Choroid plexus epithelial cell (primary cell): ENCODE data around the gene TNS2.

Source experiments
- DNase-seq: peaks from one replicate; pipeline ENCODE4 v3.0.0-alpha.2; 2010; ENCODE audit warnings: low read depth
- H3K4me3 ChIP-seq: 2 replicates; pipeline ENCODE4 v1.5.1; 2011; ENCODE audit warnings: low read depth, mild to moderate bottlenecking, control low read depth, low read length, moderate library complexity
- TF ChIP-seq, protein P1 (sequence below): conservative IDR thresholded peaks from 2 replicates; pipeline ENCODE4 v1.5.1; 2011; ENCODE audit warnings: low read depth, mild to moderate bottlenecking, control low read depth, inconsistent platforms, low read length, moderate library complexity

The TNS2 gene

DNA sequence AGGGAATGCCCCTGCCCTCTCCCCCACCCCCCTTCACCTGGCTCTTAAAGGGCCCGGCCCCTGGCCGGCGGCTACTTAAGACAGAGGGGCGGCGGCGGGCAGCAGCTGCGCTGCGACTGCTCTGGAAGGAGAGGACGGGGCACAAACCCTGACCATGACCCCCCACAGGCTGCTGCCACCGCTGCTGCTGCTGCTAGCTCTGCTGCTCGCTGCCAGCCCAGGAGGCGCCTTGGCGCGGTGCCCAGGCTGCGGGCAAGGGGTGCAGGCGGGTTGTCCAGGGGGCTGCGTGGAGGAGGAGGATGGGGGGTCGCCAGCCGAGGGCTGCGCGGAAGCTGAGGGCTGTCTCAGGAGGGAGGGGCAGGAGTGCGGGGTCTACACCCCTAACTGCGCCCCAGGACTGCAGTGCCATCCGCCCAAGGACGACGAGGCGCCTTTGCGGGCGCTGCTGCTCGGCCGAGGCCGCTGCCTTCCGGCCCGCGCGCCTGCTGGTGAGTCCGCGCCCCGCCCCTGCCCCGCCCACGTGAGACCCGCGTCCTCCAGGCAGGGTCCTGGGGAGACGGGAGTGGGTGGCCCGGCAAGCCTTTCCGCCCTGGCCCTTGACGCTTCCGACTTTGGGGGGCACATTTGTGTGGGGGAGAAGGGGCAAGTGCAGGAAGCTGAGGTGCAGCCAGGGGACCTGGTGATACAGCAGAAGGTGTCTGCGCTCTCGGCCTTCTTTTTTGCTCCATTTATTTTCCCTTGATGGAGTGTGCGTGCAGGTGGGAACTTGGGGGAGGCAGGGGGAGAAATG is 47.9 kb downstream of the TNS2 start, which contains the start of gene IGFBP6:
Gene IGFBP6, plus strand, starts transcription at position 104 of the 790 bp plus-strand sequence. Its CDS starts 51 bp downstream, at position 155.
- H3K4me3 ChIP-seq: peak within 1 kb of the TSS; percentile 72
- DNase-seq: peak; percentile 18
- TF ChIP-seq, protein P1, sequence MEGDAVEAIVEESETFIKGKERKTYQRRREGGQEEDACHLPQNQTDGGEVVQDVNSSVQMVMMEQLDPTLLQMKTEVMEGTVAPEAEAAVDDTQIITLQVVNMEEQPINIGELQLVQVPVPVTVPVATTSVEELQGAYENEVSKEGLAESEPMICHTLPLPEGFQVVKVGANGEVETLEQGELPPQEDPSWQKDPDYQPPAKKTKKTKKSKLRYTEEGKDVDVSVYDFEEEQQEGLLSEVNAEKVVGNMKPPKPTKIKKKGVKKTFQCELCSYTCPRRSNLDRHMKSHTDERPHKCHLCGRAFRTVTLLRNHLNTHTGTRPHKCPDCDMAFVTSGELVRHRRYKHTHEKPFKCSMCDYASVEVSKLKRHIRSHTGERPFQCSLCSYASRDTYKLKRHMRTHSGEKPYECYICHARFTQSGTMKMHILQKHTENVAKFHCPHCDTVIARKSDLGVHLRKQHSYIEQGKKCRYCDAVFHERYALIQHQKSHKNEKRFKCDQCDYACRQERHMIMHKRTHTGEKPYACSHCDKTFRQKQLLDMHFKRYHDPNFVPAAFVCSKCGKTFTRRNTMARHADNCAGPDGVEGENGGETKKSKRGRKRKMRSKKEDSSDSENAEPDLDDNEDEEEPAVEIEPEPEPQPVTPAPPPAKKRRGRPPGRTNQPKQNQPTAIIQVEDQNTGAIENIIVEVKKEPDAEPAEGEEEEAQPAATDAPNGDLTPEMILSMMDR: no peak

DNA sequence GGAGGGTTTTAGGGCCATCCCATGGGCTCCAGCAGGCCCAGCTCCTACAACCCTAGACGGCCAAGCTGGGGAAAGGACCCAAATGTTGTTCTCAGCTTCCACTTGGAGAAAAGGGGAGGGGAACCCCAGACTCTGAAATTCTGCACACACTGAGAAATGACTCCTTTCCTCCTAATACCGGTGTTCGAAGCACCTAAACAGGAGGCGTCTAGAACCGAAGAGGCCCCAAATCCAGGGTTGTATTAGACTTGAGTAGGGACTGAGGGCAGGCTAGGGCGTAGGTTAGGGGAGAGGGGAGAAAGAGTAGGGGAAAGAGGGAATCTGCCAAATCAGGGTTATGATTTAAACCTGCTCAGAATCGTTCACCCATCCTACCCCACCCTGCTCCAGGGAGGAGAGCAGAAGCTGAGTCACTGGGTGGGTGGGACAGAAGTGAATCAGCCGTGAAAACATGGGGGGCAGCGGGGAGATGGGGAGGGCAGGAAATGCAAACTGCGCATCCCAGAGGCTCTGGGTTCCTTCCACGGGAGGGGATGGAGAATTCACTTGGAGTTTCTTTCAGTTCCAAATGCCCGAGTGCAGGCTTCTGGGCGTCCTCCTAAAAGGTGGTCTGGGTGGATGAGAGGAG is 48.6 kb downstream of the TNS2 start:
- peak overlapping the region; percentile 72 for H3K4me3 ChIP-seq
- DNase-seq: peak; percentile 52

DNA sequence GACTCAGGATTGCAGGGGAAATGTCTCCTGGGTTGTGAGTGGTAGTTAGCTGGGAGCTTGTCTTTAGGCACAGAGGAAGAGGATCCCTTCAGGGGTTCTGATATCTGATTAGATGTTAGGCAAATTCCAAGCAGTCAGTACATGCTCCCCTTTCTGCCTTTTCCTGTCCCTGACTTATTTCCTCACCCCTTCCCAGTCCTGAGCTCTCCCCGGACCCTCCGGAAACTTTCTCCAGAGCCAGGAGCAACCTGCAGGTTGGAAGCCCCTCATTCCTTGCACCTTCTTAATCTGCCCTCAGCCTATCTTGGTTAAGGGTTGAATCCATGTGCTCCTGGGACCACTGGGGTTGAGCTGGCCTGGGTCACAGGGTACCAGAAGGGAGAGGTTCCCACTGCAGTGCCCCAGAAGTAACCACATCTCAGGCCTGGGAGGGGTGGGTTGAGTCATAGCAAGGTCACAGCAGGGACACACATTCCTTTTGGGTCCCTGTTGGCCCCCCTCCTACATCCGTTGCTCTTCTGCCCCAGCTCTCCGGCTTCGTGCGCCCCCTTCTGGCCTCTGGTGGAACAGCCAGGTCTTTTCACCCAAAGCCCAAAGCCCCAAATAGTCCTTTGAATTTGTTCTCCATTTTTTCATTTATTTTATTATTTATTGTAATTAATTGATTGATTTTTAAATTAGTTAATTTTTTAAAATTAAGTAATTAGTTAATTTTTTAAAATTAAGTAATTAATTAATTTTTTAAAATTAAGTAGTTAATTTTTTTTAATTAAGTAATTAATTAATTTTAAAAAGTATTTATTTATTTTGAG is 49.4 kb downstream of the TNS2 start:
- TF ChIP-seq, protein P1: peak; percentile 96
- DNase-seq: peak; percentile 96
- H3K4me3 ChIP-seq: peak overlapping the region; percentile 72

More for the DNA sequence above, 48.6 kb downstream of the TNS2 start:
- TF ChIP-seq, protein P1: no peak

DNA sequence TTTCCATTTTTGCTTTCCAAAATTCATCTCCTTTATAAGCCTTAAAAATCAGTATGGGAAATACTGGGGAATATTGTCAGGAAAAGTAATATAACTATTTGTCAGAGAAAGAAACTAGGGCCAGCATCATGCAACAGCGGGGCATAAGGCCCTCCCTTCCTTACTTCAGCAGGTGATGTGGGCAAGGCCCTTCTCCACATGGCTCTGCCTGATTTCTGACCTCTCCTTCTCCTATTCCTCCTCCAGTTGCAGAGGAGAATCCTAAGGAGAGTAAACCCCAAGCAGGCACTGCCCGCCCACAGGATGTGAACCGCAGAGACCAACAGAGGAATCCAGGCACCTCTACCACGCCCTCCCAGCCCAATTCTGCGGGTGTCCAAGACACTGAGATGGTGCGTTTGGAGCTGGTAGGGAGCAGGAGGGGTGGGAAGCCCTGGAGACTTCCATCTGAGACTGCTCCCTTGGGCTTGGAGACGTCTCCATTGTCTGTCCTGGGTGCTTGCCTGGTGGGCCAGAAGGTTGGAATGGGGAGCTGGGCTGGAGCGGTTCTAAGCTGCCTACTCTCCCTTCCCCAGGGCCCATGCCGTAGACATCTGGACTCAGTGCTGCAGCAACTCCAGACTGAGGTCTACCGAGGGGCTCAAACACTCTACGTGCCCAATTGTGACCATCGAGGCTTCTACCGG is 50.7 kb downstream of the TNS2 start:
- DNase-seq: no peak
- TF ChIP-seq, protein P1: no peak
- no peak overlapping the region for H3K4me3 ChIP-seq

DNA sequence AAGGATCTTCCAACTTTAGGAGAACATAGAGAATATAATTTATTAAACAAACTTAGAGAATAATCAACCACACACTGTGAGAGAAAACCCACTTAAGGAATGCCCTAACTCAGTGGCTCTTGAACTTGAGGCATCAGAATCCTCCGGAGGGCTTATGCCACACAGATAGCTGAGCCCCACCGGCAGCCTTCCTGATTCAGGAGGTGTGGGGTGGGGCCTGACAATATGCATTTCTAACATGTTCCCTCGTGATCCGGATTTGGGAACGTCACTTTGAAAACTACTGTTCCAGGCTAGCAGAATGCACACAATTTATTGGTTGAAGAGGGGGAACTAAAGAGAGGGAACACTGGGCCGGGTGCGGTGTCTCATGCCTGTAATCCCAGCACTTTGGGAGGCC is 51.4 kb downstream of the TNS2 start:
- no peak for DNase-seq
- TF ChIP-seq, protein P1: no peak
- no peak overlapping the region for H3K4me3 ChIP-seq

DNA sequence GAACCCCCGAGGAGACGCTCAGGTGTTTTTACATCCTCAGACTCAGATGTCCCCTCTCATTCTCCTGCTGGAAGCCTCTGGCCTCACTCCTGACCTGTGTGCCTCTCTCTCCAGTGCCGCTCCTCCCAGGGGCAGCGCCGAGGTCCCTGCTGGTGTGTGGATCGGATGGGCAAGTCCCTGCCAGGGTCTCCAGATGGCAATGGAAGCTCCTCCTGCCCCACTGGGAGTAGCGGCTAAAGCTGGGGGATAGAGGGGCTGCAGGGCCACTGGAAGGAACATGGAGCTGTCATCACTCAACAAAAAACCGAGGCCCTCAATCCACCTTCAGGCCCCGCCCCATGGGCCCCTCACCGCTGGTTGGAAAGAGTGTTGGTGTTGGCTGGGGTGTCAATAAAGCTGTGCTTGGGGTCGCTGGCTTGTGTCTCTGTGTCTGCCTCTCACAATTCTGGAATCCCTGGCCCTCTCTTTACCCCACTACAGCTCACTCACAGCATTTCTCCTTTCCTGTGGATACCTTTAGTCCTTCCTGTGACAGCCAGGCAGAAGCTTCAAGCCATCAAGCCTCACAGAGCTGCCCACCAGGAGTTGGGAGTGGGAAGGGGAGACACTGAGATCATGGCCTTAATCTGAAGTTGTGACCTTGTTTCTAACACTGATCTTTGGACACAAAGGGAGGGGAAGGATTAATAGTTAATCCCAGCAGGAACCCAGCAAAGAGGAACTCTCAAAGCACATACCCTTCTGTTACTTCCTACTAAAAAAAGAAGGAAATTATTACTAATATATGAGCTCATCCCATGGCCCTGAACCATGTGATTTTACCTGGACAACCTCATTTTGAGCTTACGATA is 52.3 kb downstream of the TNS2 start:
- no peak overlapping the region for H3K4me3 ChIP-seq
- TF ChIP-seq, protein P1: no peak
- no peak for DNase-seq
